Aorta (tissue), 5 donors: ENCODE results near the gene TRIM27. TPM values are rescaled to one million over a fixed set of nuclear protein-coding genes. Genes with fewer than 3 reads are reported as not detected.

ENCODE experiments used
- ATAC-seq: fragments of 200-7000 bp; cut with Tn5 transposase; one replicate; pipeline ENCODE4 v1.9.1; 2022; ENCODE audit warnings: moderate library complexity; ENCODE audit not compliant: low FRiP score
- DNase-seq, 2 donors: peaks; one replicate each; pipeline ENCODE4 v3.0.0-alpha.2; 2020
- H3K27ac ChIP-seq, 2 donors: one replicate each; pipeline ENCODE4 v1.5.1; 2013; ENCODE audit warnings: low read length in 2 of 2, mild to moderate bottlenecking in 2 of 2, moderate library complexity in 2 of 2, control low read depth in 1 of 2, inconsistent platforms in 1 of 2, low read depth in 1 of 2
- H3K27me3 ChIP-seq, 2 donors: one replicate each; pipeline ENCODE4 v1.6.1; 2013; ENCODE audit warnings: control low read depth in 1 of 2, low read length in 1 of 2, mild to moderate bottlenecking in 1 of 2, moderate library complexity in 1 of 2; ENCODE audit not compliant: insufficient read depth in 2 of 2, control insufficient read depth in 1 of 2
- H3K36me3 ChIP-seq, 2 donors: one replicate each; pipeline ENCODE4 v1.6.1; 2013; ENCODE audit warnings: control low read depth in 1 of 2, low read length in 1 of 2, mild to moderate bottlenecking in 1 of 2; ENCODE audit not compliant: insufficient read depth in 2 of 2, control insufficient read depth in 1 of 2
- H3K4me1 ChIP-seq, 2 donors: one replicate each; pipeline ENCODE4 v1.6.1; 2013; ENCODE audit warnings: low read length in 2 of 2, control low read depth in 1 of 2, mild to moderate bottlenecking in 1 of 2, moderate library complexity in 1 of 2; ENCODE audit not compliant: insufficient read depth in 2 of 2, control insufficient read depth in 1 of 2
- H3K4me3 ChIP-seq, 2 donors: one replicate each; pipeline ENCODE4 v1.5.1; 2013; ENCODE audit warnings: low read length in 2 of 2, control low read depth in 1 of 2, mild to moderate bottlenecking in 1 of 2
- H3K9me3 ChIP-seq: one replicate; pipeline ENCODE4 v1.6.1; 2013; ENCODE audit warnings: mild to moderate bottlenecking, low read length; ENCODE audit not compliant: control insufficient read depth
- WGBS, 2 donors: extraction: QIAGEN DNeasy Blood & Tissue Kit; methylation state at CpG; one replicate each; pipeline ENCODE4 v1.1.7; 2013; 5-methylcytosine and 5-hydroxymethylcytosine counted together
- intact Hi-C, 2 donors: fragments of 100-400 bp; cut with DNase I; formaldehyde crosslinking; loops; one replicate each; pipeline versions ENCODE4 v1.14.2 to v1.15.0; 2022
- polyA plus RNA-seq, 2 donors: library from polyadenylated mRNA; stranded (reverse); fragments of 200-250 nt; gene quantifications; one replicate each; pipeline ENCODE4 v1.2.3, GENCODE V29; 2013
- total RNA-seq, 2 donors: library from RNA; stranded (reverse); fragmentation: NEBNext Ultra II Directional; extraction: Animal tissue kit (Norgen Biotek cat#: 25700); gene quantifications; one replicate each; pipeline ENCODE4 v1.2.1, GENCODE V29; 2021
- donor health status: healthy with polysubstance abuse.
- donor health status: Bipolar disorder and iron deficiency.
- donor health status: DM: no; HTN: no; CAD: no.
- donor health status: DM: no; HTN: no; CAD: no.
- donor health status: DM: yes; HTN: yes; CAD: no.

TRIM27 gene
- total and polyA plus RNA-seq, 4 donors, result 19.3 to 56.0 (median 40.4) TPM

- 84% methylated on average over 25 of the region's 25 CpGs for WGBS, 2 donors
- intact Hi-C loops, result loop anchor here in 1 of 2 donors (10.0 kb wide), 1 partner anchor 119 kb away; no protein-coding TSS in a partner anchor
- DNase-seq (no peak), ATAC-seq (no peak)
- no peaks in the 10 kb centered on the region for H3K27me3 ChIP-seq
- no peaks in the 10 kb centered on the region for H3K9me3 ChIP-seq
- H3K36me3 ChIP-seq, result no peaks in the 10 kb centered on the region
- H3K4me3 ChIP-seq, result no peak overlapping the region
- H3K27ac ChIP-seq, result no peak overlapping the region
- H3K4me1 ChIP-seq, result no peaks in the 10 kb centered on the region
Measured at GRCh38 chr6:28865401-28866204, 58.2 kb downstream of the TRIM27 start.

- intact Hi-C loops, result loop anchor here in 1 of 2 donors (10.0 kb wide), 1 partner anchor 120 kb away; no protein-coding TSS in a partner anchor
- H3K27ac ChIP-seq, result peak overlapping the region in 1 of 2 donors; percentile 52
- 32% methylated on average over 25 of the region's 25 CpGs for WGBS, 2 donors
- ATAC-seq (no peak), DNase-seq (no peak)
- peak overlapping the region; percentile 60 to 67 for H3K4me3 ChIP-seq
- H3K9me3 ChIP-seq, result no peaks in the 10 kb centered on the region
- no peaks in the 10 kb centered on the region for H3K4me1 ChIP-seq
- no peaks in the 10 kb centered on the region for H3K36me3 ChIP-seq
- H3K27me3 ChIP-seq, result no peaks in the 10 kb centered on the region
Measured at GRCh38 chr6:28864326-28864923, 59.4 kb downstream of the TRIM27 start.

- ATAC-seq (peak; percentile 91), DNase-seq (peak; percentile 67 to 84)
- H3K36me3 ChIP-seq, result no peaks in the 10 kb centered on the region
- intact Hi-C loops, result loop anchor here (2.0 to 10.0 kb wide), 3 partner anchors 81 to 121 kb away; no protein-coding TSS in a partner anchor
- WGBS, 2 donors, result 0 to 1% methylated on average over 47 of the region's 47 CpGs
- no peaks in the 10 kb centered on the region for H3K27me3 ChIP-seq
- peak overlapping the region; percentile 60 to 67 for H3K4me3 ChIP-seq
- H3K4me1 ChIP-seq, result no peaks in the 10 kb centered on the region
- H3K9me3 ChIP-seq, result no peaks in the 10 kb centered on the region
- H3K27ac ChIP-seq, result peak overlapping the region in 1 of 2 donors; percentile 13
Measured at GRCh38 chr6:28863604-28864325, 60.0 kb downstream of the TRIM27 start.

- DNase-seq, result no peak
- Histone ChIP-seq H3K36me3 (no peaks in the 10 kb centered on the region), H3K9me3 (no peaks in the 10 kb centered on the region), H3K4me1 (no peaks in the 10 kb centered on the region), H3K4me3 (no peak overlapping the region), H3K27ac (no peak overlapping the region), H3K27me3 (no peaks in the 10 kb centered on the region)
- WGBS, 2 donors, result 74 to 78% methylated on average over 10 of the region's 10 CpGs
- no peak for ATAC-seq
- intact Hi-C loops, result loop anchor here (2.0 to 10.0 kb wide), 3 partner anchors 83 to 123 kb away; no protein-coding TSS in a partner anchor
Measured at GRCh38 chr6:28862077-28862476, 61.7 kb downstream of the TRIM27 start.

GRCh38 chr6:28861339-28861738 lies 62.4 kb downstream of the TRIM27 start:
- intact Hi-C loops, result loop anchor here in 1 of 2 donors (10.0 kb wide), 1 partner anchor 123 kb away; no protein-coding TSS in a partner anchor
- 88 to 91% methylated on average over 22 of the region's 22 CpGs for WGBS, 2 donors
- H3K36me3 ChIP-seq, result no peaks in the 10 kb centered on the region
- no peak for DNase-seq
- H3K27me3 ChIP-seq, result no peaks in the 10 kb centered on the region
- no peak for ATAC-seq
- no peak overlapping the region for H3K4me3 ChIP-seq
- H3K4me1 ChIP-seq, result no peaks in the 10 kb centered on the region
- H3K27ac ChIP-seq, result no peak overlapping the region
- no peaks in the 10 kb centered on the region for H3K9me3 ChIP-seq

- H3K36me3 ChIP-seq, result no peaks in the 10 kb centered on the region
- no peaks in the 10 kb centered on the region for H3K27me3 ChIP-seq
- 45 to 50% methylated on average over 6 of the region's 6 CpGs for WGBS, 2 donors
- no peaks in the 10 kb centered on the region for H3K9me3 ChIP-seq
- H3K27ac ChIP-seq, result no peak overlapping the region
- ATAC-seq, result no peak
- H3K4me3 ChIP-seq, result no peak overlapping the region
- DNase-seq, result no peak
- intact Hi-C loops, result loop anchor here in 1 of 2 donors (10.0 kb wide), 1 partner anchor 124 kb away; no protein-coding TSS in a partner anchor
- H3K4me1 ChIP-seq, result no peaks in the 10 kb centered on the region
Measured at GRCh38 chr6:28860581-28860980, 63.2 kb downstream of the TRIM27 start.

GRCh38 chr6:28858963-28859362 lies 64.8 kb downstream of the TRIM27 start:
- H3K27me3 ChIP-seq, result no peaks in the 10 kb centered on the region
- no peak overlapping the region for H3K27ac ChIP-seq
- 79 to 81% methylated on average over 3 of the region's 3 CpGs for WGBS, 2 donors
- no peaks in the 10 kb centered on the region for H3K4me1 ChIP-seq
- no peak for ATAC-seq
- no peak overlapping the region for H3K4me3 ChIP-seq
- intact Hi-C loops, result no loop called here
- H3K36me3 ChIP-seq, result no peaks in the 10 kb centered on the region
- peaks cover 2% of the 10 kb centered on the region for H3K9me3 ChIP-seq
- DNase-seq, result no peak

GRCh38 chr6:28856620-28857005 lies 67.2 kb downstream of the TRIM27 start:
- intact Hi-C loops, result no loop called here
- DNase-seq, result no peak
- H3K36me3 ChIP-seq, result no peaks in the 10 kb centered on the region
- ATAC-seq, result no peak
- no peaks in the 10 kb centered on the region for H3K27me3 ChIP-seq
- no peak overlapping the region for H3K27ac ChIP-seq
- no peak overlapping the region for H3K4me3 ChIP-seq
- peaks cover 2% of the 10 kb centered on the region for H3K9me3 ChIP-seq
- WGBS, 2 donors, result 43 to 50% methylated on average over 1 of the region's 1 CpG
- no peaks in the 10 kb centered on the region for H3K4me1 ChIP-seq
